HG03457 (cell line): ENCODE results near the gene GFAP.

Experiments used
- ATAC-seq: cut with Tn5 transposase; IDR thresholded peaks from one replicate; pipeline ENCODE4 v1.9.1; 2021; ENCODE audit warnings: moderate number of reproducible peaks; ENCODE audit not compliant: unreplicated experiment

The GFAP gene

GRCh38 chr17:44867841-44868240, 47.5 kb downstream of the GFAP start:
- no peak for ATAC-seq

GRCh38 chr17:44865931-44866330, 49.4 kb downstream of the GFAP start:
- no peak for ATAC-seq

- ATAC-seq = no peak
Measured at GRCh38 chr17:44865231-44865660, 50.1 kb downstream of the GFAP start.

- no peak for ATAC-seq
Measured at GRCh38 chr17:44864831-44865230, 50.5 kb downstream of the GFAP start.

- no peak for ATAC-seq
Measured at GRCh38 chr17:44863061-44863918, 52.0 kb downstream of the GFAP start.

- no peak for ATAC-seq
Measured at GRCh38 chr17:44862278-44862914, 52.9 kb downstream of the GFAP start.

- ATAC-seq = no peak
Measured at GRCh38 chr17:44859701-44860100, 55.6 kb downstream of the GFAP start.

GRCh38 chr17:44854192-44854591, 61.1 kb downstream of the GFAP start:
- ATAC-seq = no peak
